Transverse colon (tissue), 4 donors: ENCODE results near the gene CXorf49B. TPM values are rescaled to one million over a fixed set of nuclear protein-coding genes. Genes with fewer than 3 reads are reported as not detected.
"Not testable (repeated sequence)": the region's sequence is repeated elsewhere in the genome, so short reads cannot be mapped to it uniquely, and the experiment has no call there.

Source experiments
- DNase-seq: peaks from one replicate; pipeline ENCODE4 v3.0.0-alpha.2; 2019
- H3K27ac ChIP-seq, 4 donors: fragments of 200-600 bp; sonication (generic); 2 replicates each; pipeline ENCODE4 v1.5.1; 2016 to 2018; ENCODE audit warnings: inconsistent platforms in 4 of 4
- H3K27me3 ChIP-seq: fragments of 200-600 bp; sonication (generic); 2 replicates; pipeline ENCODE4 v1.5.1; 2017; ENCODE audit warnings: inconsistent platforms
- H3K36me3 ChIP-seq, 4 donors: fragments of 200-600 bp; sonication (generic); 2 replicates each; pipeline ENCODE4 v1.5.1; 2017 to 2019; ENCODE audit warnings: inconsistent platforms in 4 of 4
- H3K4me1 ChIP-seq, 4 donors: fragments of 200-600 bp; sonication (generic); 2 replicates each; pipeline ENCODE4 v1.5.1; 2017 to 2020; ENCODE audit warnings: inconsistent platforms in 4 of 4
- H3K4me3 ChIP-seq, 4 donors: fragments of 200-600 bp; sonication (generic); 1 replicate in 1 of 4; 2 replicates in 3 of 4; pipeline versions ENCODE4 v1.5.1 to v1.6.1; 2017 to 2019; ENCODE audit warnings: inconsistent platforms in 4 of 4
- H3K9me3 ChIP-seq, 2 donors: fragments of 200-600 bp; sonication (generic); 2 replicates each; pipeline ENCODE4 v1.5.1; 2017 to 2019; ENCODE audit warnings: inconsistent platforms in 2 of 2
- EP300 ChIP-seq: sonication (generic); formaldehyde crosslinking; IDR thresholded peaks from one replicate; pipeline ENCODE4 v1.6.1; 2017; ENCODE audit warnings: antibody characterized with exemption, low read depth
- POLR2A ChIP-seq: fragments of 450-650 bp; IDR thresholded peaks from one replicate; pipeline ENCODE4 v1.6.1; 2016; ENCODE audit warnings: antibody characterized with exemption, mild to moderate bottlenecking, moderate library complexity
- POLR2AphosphoS5 ChIP-seq, 3 donors: sonication (generic); formaldehyde crosslinking; IDR thresholded peaks; one replicate each; pipeline ENCODE4 v1.6.1; 2016; ENCODE audit warnings: antibody characterized with exemption in 3 of 3
- WGBS, 2 donors: methylation state at CpG; one replicate each; pipeline ENCODE4 v1.1.5; 2018; ENCODE audit warnings: low coverage in 1 of 2; 5-methylcytosine and 5-hydroxymethylcytosine counted together
- in situ Hi-C, 4 donors: fragments of 200-750 bp; cut with MboI; loops; one replicate each; pipeline versions ENCODE4 v1.15.0 to v1.15.1; 2017; ENCODE audit warnings: low sequenced_read_pairs in 3 of 4, low pct_ligation_motif_present in 1 of 4, low pct_unique_long_range_greater_than_20kb in 1 of 4
- intact Hi-C: fragments of 100-400 bp; cut with DNase I; formaldehyde crosslinking; loops from one replicate; pipeline ENCODE4 v1.15.1; 2023; ENCODE audit warnings: low total_unique reads
- total RNA-seq, 4 donors: library from RNA; depleted of rRNA; stranded (reverse); fragments of >200 nt; gene quantifications; one replicate each; pipeline ENCODE4 v1.1.0, GENCODE V29; 2016
- TF ChIP-seq, protein P1 (sequence below), 5 experiments: fragments of 200-600 bp in 3 of 5; fragments of 450-650 bp in 2 of 5; sonication (generic) in 3 of 5; IDR thresholded peaks; 1 replicate in 2 of 5; 2 replicates in 3 of 5; pipeline ENCODE4 v1.5.1; 2016 to 2017; ENCODE audit warnings: antibody characterized with exemption in 5 of 5, inconsistent platforms in 3 of 5, mild to moderate bottlenecking in 2 of 5, moderate library complexity in 1 of 5

CXorf49B gene
- total RNA-seq, 4 donors from 2014 or later = not detected

DNA sequence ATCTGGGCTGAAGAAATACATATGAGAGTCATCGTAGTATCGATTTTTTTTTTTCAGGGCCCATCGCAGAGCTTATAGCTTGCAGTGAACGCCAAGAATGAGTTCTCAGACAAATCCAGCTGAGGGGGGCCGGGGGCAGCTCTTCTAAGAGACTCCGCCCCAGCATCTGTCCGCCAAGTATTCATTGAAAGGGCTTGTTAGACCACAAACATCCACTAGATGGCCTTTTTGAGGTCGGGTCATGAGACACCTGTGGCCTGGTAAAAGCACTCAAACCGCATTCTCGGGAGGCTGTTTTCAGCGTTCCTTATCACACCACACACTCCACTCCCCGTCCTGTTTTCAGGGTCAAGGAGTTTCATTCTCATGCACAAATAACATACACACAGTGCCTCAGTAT is 15.2 kb downstream of the CXorf49B start:
- H3K4me1 ChIP-seq, H3K9me3 ChIP-seq, H3K27me3 ChIP-seq, intact Hi-C loops, in situ Hi-C loops, DNase-seq, H3K36me3 ChIP-seq, H3K27ac ChIP-seq, H3K4me3 ChIP-seq: not testable (repeated sequence)
- WGBS, 2 donors = no CpG with 5 or more reads among the region's 12 CpGs

DNA sequence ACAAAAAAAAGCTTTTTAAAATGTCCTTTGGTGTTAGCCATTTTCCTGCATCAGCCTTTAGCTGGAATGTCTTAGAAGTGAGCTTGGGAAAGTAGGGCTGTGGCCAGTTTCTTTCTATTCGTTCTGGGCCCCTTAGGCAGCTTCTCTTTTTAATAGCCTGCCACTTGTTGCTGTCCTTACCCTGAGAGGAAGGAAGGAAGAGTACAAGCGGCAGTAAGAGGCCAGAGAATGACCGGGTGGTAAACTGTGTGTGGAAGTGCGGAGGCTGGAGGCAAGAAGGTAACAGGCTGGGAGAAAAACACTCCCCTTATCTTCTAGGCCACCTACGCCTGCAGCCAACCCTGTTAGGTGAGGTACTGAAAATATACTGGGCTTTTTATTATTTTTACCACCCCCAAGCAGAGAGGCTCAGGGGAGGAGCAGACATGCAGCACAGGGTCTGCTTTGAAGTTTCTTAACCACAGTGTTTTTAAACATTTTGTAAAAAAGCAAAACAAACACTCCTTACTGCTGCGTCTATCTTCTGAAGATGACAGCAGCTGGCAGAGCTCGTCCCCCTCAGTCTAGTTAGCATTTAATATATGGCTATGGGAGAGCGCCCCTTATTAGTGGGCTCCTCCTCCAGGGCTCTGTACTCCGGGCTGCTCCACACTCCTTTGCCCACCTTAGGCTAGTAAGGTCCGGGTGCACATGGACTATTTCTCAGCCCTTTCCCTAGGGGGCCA is 19.2 kb downstream of the CXorf49B start:
- intact Hi-C loops, H3K4me3 ChIP-seq, H3K36me3 ChIP-seq, in situ Hi-C loops, H3K27me3 ChIP-seq, H3K4me1 ChIP-seq, H3K9me3 ChIP-seq, DNase-seq, H3K27ac ChIP-seq: not testable (repeated sequence)
- no CpG with 5 or more reads among the region's 10 CpGs for WGBS, 2 donors

DNA sequence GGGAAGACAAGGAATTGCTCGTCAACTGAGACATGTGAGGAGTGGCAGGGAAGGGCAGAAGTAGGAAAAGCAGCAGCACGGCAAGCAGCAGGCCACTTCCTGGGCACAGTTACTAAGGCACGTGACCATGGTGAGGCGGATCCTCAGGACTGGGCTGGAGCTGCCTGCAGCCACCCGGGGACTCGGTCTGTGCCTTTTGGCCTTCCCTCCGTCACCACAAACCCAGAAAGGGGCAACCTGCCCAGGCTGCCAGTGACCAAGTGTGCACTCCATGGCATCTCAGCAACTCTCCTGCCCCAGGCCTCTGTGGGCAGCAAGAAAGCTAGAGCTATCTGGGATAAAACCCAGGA is 19.8 kb downstream of the CXorf49B start:
- DNase-seq, intact Hi-C loops, H3K36me3 ChIP-seq, H3K4me1 ChIP-seq, H3K4me3 ChIP-seq, H3K27ac ChIP-seq, H3K27me3 ChIP-seq, in situ Hi-C loops, H3K9me3 ChIP-seq: not testable (repeated sequence)
- no CpG with 5 or more reads among the region's 7 CpGs for WGBS, 2 donors

DNA sequence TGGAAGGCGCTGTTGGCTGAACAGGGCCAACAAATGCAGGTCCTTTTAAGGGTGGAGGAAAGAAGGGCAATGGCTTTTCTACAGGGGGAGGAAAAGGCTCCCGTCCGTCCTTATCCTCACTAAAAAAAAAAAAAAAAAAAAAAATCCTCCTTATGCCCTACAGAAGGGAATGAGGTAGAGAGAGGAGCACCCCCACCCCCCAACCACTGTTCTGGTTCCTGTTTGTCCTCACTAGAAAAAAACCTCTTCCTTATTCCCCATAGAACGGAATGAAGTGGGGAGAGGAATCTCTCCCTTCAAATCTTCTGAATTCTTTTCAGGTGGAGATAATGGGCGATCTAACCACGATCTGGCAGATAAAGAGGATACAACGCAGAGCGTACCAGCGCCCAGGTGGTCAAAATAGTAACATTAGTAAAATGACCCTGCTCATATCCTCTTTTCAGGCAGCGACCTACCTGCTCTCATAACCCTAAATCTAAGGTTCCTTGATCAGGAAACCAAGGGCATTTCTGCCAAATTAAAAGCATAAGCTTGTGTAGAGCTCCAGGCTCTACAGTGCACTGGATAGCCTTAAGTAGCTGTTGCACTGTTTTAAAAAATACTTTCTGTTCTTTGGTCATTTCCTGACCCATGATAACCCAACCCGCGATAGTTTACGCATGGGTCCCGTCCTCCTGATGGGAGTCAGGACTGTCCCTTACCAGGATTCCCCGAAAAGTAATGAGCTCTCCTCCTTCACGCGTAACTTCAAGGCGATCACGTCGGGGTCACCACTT is 20.6 kb downstream of the CXorf49B start:
- H3K9me3 ChIP-seq, H3K4me1 ChIP-seq, H3K27me3 ChIP-seq, H3K27ac ChIP-seq, in situ Hi-C loops, H3K36me3 ChIP-seq, DNase-seq, H3K4me3 ChIP-seq, intact Hi-C loops: not testable (repeated sequence)
- no CpG with 5 or more reads among the region's 20 CpGs for WGBS, 2 donors

DNA sequence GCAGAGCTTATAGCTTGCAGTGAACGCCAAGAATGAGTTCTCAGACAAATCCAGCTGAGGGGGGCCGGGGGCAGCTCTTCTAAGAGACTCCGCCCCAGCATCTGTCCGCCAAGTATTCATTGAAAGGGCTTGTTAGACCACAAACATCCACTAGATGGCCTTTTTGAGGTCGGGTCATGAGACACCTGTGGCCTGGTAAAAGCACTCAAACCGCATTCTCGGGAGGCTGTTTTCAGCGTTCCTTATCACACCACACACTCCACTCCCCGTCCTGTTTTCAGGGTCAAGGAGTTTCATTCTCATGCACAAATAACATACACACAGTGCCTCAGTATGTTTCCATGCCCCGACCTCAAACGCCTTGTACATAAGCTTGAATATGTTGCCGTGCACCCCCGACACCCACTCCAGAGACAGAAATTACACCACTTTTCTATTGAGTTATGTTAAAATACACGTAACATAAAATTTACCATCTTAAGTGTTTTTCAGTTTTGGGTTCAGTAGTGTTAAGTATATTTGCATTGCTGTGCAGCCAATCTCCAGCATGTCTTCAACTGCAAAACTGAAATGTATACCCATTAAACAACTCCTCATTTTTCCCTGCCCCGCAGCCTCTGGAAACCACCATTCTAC is 21.3 kb downstream of the CXorf49B start:
- WGBS, 2 donors = no CpG with 5 or more reads among the region's 15 CpGs
- in situ Hi-C loops, H3K36me3 ChIP-seq, H3K27ac ChIP-seq, H3K4me3 ChIP-seq, DNase-seq, intact Hi-C loops, H3K27me3 ChIP-seq, H3K9me3 ChIP-seq, H3K4me1 ChIP-seq: not testable (repeated sequence)

DNA sequence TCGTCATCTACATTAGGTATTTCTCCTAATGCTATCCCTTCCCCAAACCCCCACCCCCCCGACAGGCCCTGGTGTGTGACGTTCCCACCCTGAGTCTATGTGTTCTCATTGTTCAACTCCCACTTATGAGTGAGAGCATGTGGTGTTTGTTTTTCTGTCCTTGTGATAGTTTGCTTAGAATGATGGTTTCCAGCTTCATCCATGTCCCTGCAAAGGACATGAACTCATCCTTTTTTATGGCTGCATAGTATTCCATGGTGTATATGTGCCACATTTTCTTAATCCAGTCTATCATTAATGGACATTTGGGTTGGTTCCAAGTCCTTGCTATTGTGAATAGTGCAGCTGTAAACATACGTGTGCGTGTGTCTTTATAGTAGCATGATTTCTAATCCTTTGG is 43.3 kb downstream of the CXorf49B start:
- H3K27ac ChIP-seq, in situ Hi-C loops, H3K36me3 ChIP-seq, H3K4me1 ChIP-seq, DNase-seq, H3K4me3 ChIP-seq, H3K9me3 ChIP-seq, H3K27me3 ChIP-seq, intact Hi-C loops: not testable (repeated sequence)
- 79% methylated on average over 5 of the region's 5 CpGs; no CpG with 5 or more reads in 1 of the 2 donors for WGBS, 2 donors

DNA sequence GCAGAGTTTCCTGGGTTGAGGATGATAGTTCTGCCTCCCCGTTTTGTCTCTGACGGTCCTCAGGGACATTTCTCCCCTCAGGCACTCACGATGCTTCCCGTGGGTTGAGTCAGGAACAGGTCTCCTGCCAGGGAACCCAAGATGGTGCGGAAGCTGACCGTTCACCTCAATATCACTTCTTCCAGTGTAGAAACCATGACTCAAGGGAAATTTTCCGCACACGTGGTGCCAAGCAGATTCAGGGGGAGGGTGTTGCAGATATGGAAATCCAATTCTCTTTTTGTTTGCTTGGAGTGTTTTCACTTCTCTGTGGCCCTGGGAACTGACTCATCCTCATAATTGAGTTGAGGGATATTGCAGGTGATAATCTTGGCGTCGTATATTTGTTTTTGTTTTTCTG is 46.7 kb downstream of the CXorf49B start:
- no peaks in the 10 kb centered on the region for H3K4me1 ChIP-seq
- no peak overlapping the region for H3K27ac ChIP-seq
- WGBS, 2 donors = 21 to 73% methylated on average over 2 to 10 of the region's 10 CpGs
- no peak for DNase-seq
- H3K9me3 ChIP-seq = no peaks in the 10 kb centered on the region
- no peak overlapping the region for H3K4me3 ChIP-seq
- no peak for TF ChIP-seq POLR2A
- TF ChIP-seq EP300 = no peak
- TF ChIP-seq POLR2AphosphoS5 (IDR thresholded peaks at IDR 0.05) = no peak
- TF ChIP-seq, protein P1, sequence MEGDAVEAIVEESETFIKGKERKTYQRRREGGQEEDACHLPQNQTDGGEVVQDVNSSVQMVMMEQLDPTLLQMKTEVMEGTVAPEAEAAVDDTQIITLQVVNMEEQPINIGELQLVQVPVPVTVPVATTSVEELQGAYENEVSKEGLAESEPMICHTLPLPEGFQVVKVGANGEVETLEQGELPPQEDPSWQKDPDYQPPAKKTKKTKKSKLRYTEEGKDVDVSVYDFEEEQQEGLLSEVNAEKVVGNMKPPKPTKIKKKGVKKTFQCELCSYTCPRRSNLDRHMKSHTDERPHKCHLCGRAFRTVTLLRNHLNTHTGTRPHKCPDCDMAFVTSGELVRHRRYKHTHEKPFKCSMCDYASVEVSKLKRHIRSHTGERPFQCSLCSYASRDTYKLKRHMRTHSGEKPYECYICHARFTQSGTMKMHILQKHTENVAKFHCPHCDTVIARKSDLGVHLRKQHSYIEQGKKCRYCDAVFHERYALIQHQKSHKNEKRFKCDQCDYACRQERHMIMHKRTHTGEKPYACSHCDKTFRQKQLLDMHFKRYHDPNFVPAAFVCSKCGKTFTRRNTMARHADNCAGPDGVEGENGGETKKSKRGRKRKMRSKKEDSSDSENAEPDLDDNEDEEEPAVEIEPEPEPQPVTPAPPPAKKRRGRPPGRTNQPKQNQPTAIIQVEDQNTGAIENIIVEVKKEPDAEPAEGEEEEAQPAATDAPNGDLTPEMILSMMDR (IDR thresholded peaks at IDR 0.05) = no peak
- no peaks in the 10 kb centered on the region for H3K36me3 ChIP-seq
- H3K27me3 ChIP-seq = no peaks in the 10 kb centered on the region
- in situ Hi-C loops (no loop called here), intact Hi-C loops (no loop called here)
